CD4-positive, alpha-beta T cell treated with Interleukin-2 at 100 ng/mL for 4 hours (primary cell): Measurements from ENCODE around the gene TFR2.
A peak's percentile ranks its signal among the peaks of the same experiment; 100 is the strongest.

Experiments
- DNase-seq: peaks from one replicate; pipeline ENCODE4 v3.0.0-alpha.2; 2020; ENCODE audit warnings: low spot score

TFR2 gene

DNA sequence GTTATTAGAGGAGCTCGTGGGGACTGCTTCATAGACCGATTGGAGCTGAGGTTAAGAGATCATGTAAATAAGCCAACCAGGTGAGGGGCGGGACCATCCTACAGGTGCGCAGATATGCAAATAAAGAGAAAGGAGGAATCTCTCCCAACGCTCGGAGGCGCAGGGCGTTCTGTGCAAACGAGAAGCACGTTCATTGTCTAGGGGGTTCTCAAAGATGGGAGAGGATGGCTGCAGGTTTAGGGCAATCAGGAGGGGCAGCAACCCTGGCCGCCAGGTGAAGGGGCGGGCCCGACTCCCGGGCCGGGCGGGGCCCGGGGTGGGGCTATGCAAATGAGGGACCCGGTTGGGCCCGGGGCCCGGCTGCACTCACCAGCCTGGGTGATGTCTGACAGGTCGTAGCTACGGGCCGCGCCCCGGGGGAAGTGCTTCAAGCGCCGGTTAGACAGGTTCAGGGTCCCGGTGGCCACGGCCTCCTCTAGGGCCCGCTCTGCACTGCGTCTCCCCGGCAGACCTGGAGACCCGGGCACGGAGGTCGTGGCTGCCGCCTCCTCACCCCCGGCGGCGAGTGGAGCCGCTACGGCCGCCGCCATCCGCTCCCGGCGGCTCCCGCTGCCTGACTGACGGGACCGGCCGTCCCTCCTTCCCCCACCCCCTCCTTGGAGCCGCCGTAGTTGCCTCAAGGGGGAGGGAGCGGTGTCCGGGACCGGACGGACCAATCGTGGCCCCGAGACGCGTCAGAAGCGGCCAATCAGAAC lies 55.7 kb downstream of the TFR2 start, which contains the start of gene LRCH4:
LRCH4 (minus strand) TSS at position 619 of the 755 bp plus-strand sequence; CDS start at position 590, 29 bp downstream.
- peak; percentile 45 for DNase-seq

DNA sequence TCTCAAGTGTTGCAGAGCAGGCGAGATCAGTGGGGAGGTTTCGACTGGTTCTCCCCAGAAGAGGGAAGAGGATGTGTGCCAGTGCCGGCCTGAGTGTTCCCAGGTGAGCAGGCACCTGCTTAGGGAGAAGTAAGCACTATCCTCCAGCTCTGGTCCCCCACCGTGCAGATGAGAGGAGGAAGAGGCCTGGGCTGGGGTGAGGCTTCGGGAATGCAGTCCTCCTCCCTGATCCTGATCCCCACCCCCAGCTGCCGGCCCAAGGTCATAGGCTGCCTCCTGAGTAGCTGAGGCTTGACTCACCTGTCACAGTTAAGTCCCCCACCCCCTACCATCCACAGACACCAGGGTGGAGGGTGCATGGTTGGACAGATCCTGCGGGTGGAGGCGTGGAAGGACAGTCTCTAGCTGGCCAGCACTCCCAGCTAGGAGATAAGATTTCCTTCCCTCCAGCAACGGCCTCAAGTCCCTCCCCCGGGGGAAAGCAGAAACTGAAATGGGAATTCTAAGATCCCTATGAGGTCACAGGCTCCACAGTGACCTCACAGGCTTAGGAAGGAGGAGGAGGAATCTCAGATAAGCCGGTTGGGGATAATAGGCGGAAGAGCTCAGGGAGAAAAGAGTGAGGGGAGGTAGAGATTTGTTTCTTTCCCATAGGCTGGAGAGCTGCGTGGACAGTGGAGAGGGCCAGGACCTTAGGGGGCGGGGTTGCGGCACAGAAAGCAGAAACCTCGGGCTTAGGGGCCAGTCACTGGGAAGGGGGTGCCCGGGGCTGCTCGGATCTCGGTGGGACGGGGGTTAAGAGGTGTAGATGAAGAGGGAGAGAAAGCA lies 56.5 kb downstream of the TFR2 start:
- no peak for DNase-seq

DNA sequence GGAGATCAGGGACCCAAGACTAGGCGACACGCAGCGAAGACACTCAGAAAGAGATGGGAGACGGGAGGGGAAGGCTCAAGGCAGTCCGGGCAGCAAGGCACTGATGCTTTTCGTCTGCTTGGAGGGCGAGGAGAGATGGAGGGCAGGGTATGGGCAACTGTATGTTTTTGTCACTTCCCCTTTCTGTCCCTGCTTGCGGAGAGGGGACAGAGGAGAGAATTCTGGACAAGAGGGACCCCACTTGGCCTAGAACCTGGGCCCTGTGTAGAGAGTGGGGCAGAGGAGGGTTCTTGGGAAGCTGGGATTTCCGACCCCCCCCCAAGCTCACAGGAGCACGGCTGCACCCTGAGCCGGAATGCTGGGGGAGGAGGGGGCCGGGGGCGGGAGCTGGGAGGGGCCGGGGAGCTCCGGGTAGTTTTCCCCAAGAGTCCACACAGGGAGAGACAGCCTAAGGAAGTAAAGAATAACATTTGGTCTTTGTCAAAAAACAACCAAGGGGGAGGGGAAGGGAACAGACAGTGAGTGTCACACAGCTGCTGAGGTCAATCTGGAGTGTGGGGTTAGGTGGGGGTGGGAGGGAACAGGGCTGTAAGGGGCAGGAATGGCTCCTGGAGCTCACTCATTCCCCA lies 57.2 kb downstream of the TFR2 start:
- DNase-seq = no peak

DNA sequence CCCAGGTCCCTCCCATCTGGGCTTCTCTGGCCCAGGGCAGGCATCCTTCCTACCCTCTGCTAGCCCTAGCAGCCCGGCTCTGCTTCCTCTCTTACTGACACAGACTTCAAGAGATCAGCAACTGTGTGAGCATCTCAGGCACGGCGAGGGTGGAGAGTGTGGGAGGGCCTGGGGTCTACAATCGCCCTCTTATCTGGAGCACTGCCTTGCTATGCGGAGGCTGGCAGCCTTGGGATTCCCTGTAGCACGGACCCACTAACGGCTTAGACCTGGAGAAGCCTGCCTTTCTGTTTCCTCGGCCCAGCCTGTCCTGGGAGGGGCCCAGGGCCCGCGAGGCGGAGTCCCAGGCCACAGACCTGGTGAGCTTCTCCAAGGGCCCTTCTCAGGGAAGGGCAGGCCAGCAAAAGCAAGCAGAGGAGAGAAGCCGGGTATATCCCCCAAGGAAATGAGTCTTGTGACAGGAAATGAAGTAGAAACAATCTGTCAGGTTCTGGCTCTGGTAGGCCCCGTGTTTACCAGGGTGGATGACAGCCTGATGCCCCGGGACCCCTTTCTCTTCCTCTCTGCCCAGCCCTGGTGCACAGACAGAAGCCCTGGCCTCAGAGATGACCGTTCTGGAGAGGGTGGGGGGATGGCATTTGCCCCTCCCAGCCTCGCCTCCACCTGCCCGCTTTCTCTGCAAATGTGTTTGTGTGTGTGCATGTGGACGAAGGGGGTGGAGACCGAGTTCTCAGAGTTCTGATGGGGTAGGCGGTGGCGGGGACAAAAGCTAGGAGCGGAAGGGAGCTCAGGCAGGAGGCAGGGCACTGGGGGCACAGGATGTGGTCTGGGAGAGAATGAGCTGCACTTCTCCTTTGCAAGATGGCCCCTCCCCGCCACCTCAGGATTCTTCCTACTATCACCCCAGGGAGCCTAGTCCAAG lies 58.0 kb downstream of the TFR2 start:
- peak; percentile 59 for DNase-seq

DNA sequence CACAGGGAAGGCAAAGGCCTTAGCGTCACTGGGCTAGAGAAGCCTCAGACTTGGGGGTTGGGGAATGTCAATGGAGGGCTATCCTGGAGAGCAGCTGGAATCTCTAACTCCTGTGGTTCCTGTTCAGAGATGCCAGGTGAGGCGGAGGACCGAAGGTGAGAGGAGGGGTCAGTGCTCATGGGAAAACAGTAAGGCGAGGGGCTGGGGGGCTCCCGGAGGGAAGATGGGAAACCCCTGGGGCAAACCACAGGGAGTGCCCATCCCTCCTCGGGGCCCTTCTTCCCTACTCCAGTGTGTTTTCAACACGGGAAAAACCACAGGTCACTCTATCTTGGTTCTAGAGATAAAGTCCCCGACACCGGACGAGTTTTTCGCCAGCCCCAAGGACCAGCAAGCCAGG lies 58.7 kb downstream of the TFR2 start:
- DNase-seq = no peak

DNA sequence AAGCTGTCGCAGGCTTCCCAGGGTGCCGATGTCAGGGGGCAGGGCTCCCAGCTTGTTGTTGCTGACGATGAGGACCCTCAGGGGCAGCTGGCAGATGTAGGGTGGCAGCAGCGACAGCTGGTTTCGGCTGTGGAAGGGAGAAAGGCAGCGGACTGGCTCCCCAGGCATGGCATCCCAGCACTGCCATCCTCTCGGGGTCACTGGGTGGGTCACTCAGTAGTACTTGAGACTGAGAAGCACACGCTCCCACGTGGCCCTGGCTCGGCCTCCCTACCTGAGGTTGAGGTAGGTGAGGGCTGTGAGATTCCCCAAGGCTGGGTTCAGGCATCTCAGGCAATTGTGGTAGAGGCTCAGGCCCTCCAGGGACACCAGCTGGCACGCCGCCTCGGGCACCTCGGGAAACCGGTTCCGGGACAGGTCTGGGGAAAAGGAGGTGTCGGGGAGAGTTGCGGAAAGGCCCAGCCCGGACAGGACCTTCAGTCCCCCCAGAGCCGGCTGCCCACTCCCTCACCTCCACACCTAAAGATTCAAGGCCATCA lies 59.2 kb downstream of the TFR2 start:
- DNase-seq = no peak

DNA sequence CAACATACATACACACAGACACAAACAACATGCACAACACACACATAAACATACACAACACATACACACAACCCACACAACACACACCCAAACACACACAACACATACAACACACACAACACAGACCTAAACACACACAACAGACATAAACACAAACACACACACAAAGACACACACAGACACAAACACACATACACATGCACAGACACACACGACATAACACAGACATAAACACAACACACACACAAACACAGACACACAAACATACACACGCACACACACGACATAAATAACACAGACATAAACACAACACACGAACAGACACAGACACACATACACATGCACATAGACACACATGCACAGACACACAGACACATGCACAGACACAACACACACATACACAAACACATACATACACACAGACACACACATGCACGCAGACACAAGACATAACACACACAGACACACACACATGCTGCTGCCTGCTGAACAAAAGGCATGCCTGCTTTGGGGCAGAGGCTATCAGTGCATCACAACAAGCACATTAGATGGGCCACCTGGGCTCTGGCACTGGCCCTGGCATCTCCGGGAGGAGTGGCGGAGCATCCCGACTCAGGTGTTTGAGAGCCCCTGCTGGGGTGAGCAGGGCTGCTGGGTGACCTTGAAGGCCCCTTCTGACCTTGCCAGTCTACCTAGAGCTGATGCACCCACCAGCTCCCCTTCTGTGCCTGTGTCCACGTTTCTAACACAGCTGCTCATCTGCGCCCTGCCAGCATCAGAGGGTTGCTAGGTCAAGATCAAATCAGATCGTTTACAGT lies 60.7 kb downstream of the TFR2 start:
- DNase-seq = no peak

DNA sequence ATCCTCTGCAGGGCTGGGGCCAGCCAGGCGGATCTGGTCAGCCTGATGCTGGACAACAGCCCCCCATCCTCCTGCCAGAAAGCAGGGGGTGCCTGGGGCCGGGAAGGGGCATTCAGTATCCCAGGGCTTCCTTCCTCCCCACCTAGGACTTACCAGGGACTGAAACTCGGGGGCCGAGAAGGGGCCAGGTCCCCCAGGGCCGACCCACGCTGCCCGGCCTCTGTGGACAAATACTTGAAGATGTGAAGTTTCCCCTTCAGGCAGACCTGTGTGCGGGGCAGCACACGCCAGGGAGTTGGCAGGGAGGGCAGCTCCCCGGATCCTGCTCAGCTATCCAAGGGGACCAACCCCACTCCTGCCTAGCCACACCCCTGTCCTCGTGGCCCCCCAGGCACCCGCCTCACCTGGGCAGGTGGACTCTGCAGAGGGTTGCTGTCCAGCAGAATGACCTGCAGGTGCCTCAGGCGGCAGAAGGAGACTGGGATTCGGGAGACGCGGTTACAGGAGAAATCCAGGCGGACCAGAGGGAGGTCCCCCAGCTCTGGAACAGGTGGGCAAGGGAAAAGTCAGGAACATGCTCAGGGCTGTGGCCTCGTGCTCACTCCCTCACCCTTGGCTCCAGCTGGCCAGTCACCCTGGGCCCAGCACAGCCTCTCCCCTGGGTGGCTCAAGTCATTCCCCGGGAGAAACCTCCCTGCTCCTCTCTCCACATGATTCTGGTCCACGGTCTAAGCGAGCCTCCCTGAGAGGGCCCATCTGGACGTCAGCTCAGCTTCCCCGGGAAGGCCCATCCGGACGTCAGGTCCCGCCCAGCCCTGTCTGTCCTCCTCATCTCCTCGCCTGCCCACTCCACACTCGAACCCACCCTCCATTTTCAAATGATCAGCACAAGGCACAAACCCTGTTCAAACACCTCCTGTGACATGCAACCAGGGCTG lies 62.8 kb downstream of the TFR2 start:
- DNase-seq = no peak

DNA sequence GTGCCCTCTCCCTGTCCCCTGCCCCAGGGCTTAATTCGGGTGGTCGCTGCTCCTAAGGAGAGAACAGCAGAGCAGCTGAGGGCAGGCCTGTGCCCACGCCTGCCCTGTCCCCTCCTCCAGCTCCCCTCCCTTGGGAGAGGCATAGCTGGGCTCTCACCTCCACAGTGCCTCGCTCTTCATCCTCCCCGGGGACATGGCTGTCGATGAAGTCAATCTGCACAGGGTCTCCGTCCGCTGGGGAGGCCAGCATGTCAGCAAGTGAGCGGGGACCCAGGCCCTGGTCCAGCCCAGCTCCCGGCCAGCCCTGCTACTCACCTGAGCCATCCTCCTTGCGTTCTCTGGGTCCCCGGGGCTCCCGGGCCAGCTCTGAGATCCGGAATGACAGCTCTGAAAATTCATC lies 63.8 kb downstream of the TFR2 start:
- no peak for DNase-seq

DNA sequence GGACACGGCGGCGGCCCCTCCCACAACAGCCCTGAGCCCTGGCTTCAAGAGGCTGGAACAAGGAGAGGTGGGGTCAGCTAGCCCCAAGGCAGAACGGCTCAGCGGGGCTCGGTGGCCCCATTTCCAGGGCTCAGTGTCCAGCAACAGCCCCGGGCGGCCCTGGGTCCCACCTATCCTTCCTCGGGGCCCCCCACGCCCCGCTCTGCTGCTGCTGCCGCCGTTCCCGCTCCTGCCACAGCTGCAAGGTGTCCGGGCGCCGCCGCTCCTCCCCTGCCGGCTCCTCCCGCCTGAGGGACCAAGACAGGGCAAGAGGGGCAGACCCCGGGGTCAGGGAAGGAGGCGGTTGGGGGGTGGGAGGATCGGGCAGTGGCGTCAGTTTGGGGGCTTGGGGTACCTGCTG lies 64.2 kb downstream of the TFR2 start:
- no peak for DNase-seq

DNA sequence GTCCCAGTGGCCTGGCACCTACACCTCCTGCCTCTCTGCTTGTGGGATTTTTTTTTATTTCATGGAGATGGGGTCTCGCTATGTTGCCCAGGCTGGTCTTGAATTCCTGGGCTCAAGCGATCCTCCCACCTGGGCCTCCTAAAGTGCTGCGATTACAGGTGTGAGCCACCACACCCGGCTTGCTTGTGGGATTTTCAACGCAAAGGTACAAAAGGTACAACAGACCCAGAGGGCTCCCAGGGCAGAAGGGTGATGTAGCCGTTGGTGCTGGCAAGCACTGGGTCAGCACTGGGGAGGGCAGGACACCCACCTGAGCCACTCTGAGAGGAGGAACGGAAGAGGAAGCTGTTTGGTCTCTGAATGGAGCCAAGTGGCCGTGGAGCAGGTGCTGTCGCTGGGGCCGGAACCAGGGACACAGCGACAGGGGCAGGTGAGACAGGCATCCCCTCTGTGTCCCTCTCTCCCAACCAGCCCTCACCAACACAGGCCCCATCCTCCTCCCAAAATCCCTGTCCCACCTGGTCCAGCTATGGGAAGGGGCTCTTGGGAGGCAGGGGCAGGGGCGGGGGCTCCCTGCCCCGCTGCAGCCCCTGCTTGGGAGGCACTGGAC lies 64.9 kb downstream of the TFR2 start:
- no peak for DNase-seq

DNA sequence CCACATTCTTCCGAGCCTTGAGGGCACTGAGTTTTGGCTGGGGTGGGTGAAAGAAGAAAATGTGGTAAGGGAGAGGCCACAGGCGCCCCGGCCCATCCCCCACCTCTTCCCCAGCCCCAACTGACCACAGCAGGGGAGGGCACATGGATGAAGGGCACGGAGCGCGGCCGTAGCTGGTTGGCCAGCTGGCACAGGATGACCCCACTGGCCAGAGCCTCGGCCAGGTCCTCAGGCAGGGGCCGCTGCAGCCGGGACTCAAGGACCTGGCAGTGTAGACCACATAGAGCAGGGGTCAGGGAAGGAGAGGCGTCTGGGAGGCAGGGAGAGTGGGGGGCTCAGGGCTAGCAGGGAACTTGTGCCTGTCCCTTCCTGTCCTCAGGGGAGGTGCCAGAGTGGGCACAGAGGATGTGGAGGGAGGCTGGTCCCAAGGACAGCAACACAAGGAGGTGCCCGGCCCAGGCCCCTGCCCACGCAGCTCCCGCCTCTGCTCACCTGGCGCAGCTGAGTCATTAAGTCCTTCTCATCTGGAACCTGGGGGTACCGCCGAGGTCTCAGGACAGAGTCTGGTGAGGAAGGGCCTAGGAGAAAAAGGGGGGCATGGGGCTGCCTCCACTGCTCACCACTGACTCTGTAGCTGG lies 65.5 kb downstream of the TFR2 start:
- no peak for DNase-seq

DNA sequence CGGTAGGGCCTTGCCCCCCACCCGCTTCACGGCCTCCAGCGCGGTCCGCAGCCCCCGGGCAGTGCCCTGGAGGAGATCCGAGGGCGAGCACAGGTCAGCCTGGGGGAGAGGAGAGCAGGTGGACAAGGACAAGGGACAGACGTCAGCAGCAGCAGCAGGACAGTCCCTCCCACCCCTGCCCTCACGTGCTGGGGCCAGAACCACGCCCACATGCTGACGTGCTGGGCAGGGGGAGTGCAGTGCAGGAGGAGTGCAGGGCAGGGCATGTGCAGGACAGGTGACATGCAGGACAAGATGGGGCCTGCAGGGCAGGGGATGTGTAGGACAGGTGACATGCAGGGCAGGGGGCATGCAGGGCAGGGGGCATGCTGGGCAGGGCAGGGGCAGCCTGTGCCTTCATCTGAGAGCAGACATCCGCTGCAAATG lies 66.1 kb downstream of the TFR2 start:
- no peak for DNase-seq

DNA sequence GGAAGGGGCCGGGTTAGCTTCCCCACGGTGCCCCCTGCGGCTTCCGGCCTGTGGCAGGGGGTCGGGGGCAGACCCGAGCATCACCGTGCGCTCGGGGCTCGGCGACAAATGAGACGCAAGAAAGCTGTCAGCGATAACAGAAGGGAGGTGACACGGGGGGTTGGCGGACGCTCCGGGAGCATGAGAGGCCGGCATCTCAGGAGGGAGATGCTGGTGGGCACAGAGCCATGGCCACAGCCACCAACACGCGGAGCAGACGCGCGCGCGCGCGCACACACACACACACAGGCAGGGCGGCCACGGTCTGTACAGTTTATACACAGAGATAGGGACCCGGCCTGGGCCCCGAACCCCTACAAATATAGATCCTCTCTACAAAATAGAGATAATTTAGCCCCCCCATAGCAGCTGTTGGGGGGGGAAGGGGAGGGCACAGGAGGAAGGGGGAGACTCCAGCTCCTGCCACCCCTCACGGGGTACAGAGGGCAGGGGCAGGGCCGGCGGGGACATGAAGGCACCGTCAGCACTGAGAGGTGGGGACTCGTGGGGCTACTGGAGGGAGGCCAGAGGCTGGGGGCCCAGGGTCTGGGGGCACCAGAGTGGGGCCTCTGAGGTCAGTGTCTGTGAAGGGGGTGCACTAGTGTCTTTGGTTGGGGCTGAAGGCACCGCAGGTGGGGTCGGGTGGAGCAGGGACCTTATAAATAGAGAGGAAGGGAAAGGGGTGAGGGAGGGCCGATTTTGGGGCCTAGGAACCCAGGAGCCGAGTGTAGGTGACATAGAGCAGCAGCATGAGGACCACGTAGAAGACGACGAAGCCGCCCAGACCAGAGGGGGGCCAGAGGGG lies 66.8 kb downstream of the TFR2 start:
- no peak for DNase-seq

DNA sequence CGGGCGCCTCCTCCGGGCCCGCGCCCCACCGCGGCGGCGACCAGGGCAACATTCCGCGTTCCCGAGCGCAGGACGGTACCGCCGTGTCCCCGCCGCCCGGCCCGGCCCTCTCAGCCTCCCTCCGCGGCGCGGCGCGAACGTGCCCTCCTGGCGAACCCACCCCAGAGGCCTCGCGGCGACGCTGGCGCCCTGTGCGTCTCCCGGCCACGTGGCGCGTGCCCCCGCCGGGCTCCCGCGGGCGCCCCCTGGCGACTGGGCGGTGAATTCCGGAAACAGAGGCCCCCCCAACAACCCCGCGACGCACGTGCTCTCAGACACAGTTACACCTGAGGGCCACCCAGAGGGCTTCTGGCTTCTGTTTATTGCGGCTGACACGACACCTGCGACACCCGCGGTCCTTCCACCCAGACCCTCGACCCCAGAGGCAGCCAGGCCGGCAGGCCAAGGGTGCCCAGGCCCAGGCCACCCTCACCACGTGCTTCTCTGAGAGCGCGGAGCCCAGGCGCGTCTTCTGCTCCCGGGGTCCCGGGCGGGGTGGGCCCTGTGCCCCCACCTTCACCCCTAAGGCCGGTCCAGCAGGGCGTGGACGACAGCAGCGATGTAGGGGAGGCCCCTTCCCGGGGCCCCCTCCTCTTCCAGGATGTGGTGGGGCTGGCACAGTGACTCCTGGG lies 67.5 kb downstream of the TFR2 start, which contains the start of gene SAP25:
SAP25 (minus strand) TSS at position 210 of the 671 bp plus-strand sequence; CDS start at position 52, 158 bp downstream.
- DNase-seq = no peak

DNA sequence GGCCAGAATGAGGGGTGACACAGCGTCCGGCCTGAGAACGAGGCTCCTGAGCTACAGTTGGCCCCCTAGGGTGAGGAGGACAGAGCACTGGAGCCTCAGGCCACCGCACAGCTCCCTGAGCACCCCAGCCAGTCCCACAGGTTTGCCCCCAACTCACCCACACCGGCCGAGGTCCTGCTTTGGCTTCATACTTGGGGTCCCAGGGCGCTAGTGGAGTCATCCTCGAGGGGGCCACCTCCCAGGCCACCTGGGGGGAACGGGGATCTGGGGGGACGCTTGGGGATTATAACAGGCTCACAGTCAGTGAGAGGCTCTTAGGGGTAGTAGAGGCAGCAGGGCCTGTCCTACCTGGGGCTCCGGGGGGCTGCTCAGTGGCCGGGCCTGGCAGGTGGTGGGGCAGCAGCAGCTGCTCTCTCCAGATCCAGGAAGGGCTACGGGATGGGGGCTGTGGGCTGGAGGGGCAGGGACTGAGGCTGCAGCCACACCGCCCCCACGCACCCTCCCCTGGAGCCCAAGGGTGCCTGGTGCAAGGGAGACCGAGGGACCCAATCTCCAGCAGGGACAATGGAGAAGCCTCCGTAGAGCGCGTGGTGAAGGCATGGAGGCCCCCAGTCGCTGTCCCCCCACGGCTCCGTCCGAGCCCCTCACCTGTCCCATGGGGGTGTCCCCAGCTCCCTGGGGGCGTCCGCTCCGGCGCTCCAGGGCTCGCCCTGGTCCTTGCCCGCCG lies 68.2 kb downstream of the TFR2 start:
- DNase-seq = no peak
